NK-92 (cell line): ENCODE results near the gene AKAP14.
"Not testable (repeated sequence)": the region's sequence is repeated elsewhere in the genome, so short reads cannot be mapped to it uniquely, and the experiment has no call there.

Experiments used
- DNase-seq: peaks from one replicate; lab custom pipeline; 2025; ENCODE audit not compliant: unreplicated experiment; lab: John Stamatoyannopoulos, UW

AKAP14 gene

DNA sequence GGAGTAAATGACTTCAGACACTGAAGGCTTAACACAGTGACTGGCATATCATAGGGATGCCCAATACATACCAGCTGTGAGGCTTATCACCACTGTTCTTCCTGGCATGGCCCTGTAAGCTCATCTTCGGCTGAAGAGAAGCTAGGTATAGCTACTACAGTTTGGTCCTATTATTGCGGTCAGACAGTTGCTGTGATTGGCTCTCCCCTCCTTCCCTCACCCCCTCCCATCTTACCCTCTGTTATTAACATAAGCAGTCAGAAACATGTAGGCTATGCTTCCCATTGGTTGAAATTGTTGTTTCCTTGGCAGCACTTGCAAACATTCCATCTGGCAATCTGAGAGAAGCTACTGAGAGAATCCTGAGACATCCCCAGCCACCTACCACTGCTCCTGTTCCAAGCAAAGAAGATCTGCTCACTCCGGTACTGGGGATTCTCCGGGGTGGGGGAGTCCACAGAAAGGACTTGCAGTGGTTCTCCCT, at the start of gene AKAP14:
Gene AKAP14 (plus strand): TSS at position 51 of the 484 bp plus-strand sequence. CDS start 7,331 bp downstream, outside the sequence.
- no peak for DNase-seq

- peak; percentile 71 for DNase-seq
These were observed 43.0 kb upstream of the AKAP14 start, which contains the start of gene UPF3B for GRCh38 chrX:119852382-119853353. TSS of gene UPF3B (minus strand) at chrX:119852963. CDS start at chrX:119852928, 35 bp downstream.

DNA sequence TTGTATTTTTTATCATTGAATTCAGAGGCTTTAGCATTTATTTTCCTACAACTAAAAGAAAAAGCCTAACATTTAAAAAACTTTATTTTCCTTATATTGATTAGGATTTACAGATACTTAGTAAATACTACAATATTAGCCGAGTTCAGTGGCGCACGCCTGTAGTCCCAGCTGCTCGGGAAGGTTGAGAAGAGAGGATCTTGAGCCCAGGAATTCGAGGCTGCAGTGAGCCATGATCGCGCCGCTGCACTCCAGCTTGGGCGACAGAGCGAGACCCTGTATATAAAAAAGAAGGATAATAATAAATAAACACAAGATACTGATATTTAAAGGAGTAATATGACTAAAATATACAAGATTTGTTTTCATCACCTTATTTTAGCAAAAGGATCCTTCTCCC, 42.2 kb upstream of the AKAP14 start:
- no peak for DNase-seq

- DNase-seq: no peak
These were observed 25.0 kb upstream of the AKAP14 start for GRCh38 chrX:119870626-119871131.

DNA sequence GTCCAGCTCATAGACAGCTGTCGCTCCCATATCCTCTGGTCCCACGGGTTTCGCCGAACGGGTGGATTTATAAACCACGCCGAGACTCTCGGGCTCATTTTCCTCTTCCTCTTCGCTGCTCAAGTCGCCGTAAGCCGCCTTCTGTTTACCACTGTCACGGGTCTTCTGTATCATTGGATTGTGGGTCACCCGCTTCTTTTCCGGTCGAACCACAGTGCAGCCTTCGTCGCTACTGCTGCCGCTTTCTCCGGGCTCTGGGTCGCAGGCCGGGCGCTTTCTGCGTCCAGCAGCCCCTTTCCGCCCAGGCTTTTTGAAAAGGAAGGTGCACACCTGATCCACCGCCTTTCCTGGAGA, 24.5 kb upstream of the AKAP14 start:
- no peak for DNase-seq

DNA sequence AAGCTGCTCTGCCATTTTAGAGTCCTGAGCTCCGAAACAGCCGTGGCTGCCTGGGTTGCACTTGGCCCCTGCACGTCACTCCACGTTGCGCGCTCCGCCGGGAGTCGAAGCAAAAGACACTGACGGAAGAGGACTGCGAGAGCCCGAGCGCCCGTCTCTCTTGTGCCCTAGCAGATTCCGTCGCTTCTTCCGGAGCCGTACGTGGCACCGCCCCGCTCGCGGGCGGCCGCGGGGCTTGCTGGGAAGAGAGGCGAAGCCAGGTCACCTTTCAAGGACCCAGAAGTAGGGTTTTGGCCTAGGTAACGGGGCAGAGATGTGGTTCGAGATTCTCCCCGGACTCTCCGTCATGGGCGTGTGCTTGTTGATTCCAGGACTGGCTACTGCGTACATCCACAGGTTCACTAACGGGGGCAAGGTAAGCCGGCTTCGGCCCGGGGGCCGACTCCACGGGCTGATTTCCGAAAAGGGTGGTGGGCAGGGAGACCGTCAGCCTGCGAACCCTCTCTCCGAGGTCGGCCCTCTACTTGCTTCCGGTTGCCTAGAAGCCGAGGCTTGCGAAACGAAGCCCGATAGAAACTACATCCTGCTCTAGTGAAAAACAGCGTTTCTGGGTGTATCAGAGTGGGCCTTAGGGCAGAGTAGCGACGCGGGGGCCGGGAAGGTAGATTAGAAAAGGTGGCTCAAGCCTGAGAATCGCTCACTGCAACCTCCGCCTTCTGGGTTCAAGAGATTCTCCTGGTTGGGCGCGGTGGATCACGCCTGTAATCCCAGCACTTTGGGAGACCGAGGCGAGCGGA, 23.9 kb upstream of the AKAP14 start, which contains the start of the genes NDUFA1 and RNF113A:
Gene NDUFA1 (plus strand): TSS at position 234 of the 797 bp plus-strand sequence. CDS start 80 bp downstream, at position 314.
Gene RNF113A (minus strand): TSS at position 135 of the 797 bp plus-strand sequence. CDS start 120 bp downstream, at position 15.
- peak; percentile 4 for DNase-seq

- no peak for DNase-seq
These were observed 17.0 kb upstream of the AKAP14 start for GRCh38 chrX:119878740-119879139.

DNA sequence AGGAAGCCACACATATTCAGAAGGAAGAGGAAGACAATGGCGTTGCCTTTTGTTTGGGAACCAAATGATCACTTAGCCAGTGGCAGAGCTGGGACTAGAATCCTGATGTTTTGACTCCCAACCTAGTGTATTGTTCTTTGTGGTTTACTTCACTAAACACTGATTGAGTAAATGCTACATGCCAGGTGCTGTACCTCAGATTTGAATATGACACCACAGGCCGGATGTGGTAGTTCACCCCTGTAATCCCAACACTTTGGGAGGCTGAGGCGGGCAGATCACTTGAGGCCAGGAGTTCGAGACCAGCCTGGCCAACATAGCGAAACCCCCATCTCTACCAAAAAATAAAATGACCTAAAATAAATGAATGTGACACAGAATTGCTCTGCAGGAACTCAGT, 15.6 kb upstream of the AKAP14 start:
- no peak for DNase-seq

DNA sequence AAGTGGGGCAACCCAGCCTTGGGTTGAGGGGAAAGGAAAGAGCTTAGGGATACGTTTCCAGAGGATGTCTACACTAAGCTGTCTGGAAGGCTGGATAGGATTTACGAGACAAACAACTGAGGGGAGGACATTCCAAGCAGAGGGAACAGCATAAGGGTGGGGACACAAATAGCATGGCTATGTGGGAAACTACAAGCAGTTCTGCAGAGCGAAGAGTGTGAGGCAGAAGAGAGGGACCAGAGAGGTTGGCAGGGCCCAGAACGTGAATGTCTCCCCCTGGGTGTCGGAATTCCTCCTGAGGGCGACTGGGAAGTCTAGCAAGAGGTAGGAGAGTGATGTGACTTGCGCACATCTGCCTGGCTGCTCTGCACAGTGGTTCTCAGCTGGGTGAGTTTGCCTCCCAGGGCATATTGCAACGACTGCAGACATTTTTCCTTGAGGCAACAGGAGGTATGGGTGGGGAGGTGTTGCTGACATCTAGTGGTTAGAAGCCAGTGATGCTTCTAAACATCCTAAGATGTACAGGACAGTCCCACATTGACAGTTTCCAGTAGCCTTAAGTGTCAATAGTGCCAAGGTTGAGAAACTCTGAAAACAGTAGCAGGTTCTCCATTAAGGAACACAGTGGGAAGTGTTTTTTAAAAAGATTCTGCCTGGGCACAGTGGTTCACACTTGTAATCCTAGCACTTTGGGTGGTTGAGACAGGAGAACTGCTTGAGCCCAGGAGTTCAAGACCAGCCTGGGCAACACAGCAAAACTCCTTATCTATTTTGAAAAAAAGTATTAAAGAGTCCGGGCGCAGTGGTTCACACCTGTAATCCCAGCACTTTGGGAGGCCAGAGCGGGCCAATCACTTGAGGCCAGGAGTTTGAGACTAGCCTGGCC, 14.9 kb upstream of the AKAP14 start:
- no peak for DNase-seq

GRCh38 chrX:119885554-119886428, 9.9 kb upstream of the AKAP14 start:
- DNase-seq: no peak

DNA sequence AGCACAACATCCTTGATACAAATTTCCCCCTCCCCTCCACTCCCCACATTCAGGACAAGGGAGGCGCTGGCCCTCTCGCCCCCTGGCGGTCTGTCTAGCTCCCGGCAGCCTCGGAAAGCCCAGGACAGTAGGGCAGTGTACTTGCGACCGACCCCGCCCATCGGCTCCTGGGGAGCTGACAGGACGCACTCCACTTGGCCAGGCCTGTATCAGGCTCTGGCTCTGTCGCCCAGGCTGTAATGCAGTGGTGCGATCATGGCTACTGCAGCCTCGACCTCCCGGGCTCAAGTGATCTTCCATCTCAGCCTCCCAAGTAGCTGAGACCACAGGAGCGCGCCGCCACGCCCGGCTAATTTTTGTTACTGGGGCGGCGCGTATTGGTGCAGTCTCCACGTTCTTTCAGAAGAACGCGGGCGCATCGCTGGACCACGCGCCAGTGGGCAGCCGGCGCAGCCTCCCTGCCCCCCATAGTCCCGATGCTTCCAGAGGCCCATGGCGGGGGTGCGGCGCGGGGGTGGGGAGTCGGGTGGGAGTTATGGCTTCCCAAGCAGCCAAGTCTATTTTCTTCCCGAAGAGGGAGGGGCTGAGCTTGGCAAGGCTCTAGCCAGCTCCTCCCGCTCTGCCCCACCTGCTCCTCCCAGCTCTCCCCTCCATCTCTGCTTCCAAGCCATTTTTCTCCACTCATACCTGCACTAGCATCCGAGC, 7.8 kb upstream of the AKAP14 start:
- no peak for DNase-seq

- not testable (repeated sequence) for DNase-seq
These were observed 5.1 kb upstream of the AKAP14 start for GRCh38 chrX:119890626-119891025.

DNA sequence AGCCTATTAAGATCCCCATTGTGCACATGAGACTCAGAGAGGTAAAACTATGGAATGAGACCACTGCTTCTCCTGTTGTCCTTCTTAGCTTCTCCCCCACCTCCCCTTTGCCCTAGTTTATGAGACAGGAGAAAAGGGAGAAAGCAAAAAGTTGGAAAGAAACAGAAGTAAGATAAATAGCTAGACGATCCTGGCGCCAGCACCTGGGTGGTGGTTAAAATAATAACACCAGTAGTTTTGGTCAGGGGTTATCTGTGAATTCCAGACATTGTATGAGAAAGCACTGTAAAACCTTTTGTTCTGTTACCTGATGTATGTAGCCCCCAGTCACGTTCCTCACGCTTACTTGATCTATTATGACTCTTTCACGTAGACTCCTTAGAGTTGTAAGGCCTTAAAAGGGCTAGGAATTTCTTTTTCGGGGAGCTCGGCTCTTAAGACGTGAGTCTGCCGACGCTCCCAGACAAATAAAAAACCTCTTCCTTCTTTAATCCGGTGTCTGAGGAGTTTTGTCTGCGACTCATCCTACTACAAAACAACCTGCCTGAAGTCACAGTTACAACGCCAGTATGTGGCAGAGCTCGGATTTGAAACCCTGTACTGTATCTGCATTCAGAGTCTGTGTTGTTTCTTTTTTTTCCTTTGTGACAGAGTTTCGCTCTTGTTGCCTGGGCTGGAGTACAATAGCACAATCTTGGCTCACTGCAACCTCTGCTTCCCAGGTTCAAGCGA, 3.6 kb upstream of the AKAP14 start:
- not testable (repeated sequence) for DNase-seq

DNA sequence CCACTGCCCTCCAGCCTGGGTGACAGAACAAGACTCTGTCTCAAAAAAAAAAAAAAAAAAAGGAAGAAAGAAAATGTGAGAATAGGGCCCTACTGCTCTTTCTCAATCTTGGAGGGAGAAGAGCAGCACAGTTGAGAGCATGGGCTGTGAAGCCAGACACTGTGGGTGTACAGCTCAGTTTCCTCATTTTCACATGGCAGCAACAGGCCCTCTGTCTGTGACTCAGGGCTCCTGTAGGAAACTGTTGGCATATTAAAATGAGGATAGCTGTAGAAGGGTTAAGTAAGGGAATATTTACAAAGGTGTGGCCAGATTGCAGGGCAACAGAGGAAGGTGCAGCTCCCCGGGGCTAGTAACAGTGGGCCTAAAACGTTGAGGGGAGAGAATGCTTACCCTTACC, 3.4 kb downstream of the AKAP14 start:
- no peak for DNase-seq

DNA sequence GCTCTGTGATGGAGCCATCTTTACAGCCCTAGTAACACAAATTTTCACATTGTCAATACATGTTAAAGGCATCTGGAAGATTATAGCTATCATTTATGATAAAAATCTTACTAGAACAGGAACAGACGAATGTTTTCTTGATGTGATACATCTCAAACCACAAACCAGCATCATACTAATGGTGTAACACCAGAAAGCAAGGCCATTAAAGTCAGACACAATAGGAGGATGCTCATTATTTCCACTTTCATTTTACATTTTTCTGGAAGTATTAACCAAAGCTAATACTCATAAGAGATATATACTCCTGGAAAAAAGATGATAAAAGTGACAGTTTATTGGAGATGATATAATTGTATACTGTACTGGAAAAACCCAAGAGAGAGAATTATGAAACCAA, 5.3 kb downstream of the AKAP14 start:
- DNase-seq: no peak

GRCh38 chrX:119916310-119916709, 20.6 kb downstream of the AKAP14 start:
- no peak for DNase-seq

DNA sequence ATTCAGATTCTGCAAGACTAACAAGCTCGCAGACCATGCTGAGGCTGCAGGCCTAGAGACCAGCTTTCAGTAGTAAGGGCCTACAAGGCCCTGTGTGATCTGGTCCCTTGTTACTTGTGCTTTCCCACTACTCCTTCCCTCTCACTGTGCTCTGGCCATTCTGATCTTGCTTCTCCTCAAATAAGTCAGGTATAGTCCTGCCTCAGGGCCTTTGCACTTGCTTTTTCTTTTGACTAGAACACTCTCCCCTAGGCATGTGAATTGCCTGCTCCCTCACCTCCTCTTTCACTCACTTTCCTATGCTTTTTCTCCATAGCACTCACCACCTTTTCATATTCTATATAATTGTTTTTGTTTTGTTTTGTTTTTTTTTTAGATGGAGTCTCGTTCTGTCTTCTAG, 22.2 kb downstream of the AKAP14 start:
- no peak for DNase-seq
